AG04449 (cell line): ENCODE data around the gene OSBP2.
"Not testable (repeated sequence)": the region's sequence is repeated elsewhere in the genome, so short reads cannot be mapped to it uniquely, and the experiment has no call there.

Experiments used
- CTCF ChIA-PET: fragments of 350-600 bp; formaldehyde crosslinking; extraction: SDS; loops from one replicate; lab custom pipeline; 2021; ENCODE audit warnings: antibody characterized with exemption; lab: Yijun Ruan, JAX
- POLR2A ChIA-PET: fragments of 400-600, 350-600 bp; formaldehyde crosslinking; extraction: SDS; loops from one replicate; lab custom pipeline; 2020; ENCODE audit warnings: antibody characterized with exemption, inconsistent platforms; lab: Yijun Ruan, JAX
- DNase-seq: peaks from one replicate; pipeline ENCODE4 v3.0.0-alpha.2; 2010; ENCODE audit warnings: low read depth, low spot score
- H3K4me3 ChIP-seq: 2 replicates; pipeline ENCODE4 v1.5.1; 2011; ENCODE audit warnings: low read depth, mild to moderate bottlenecking, control low read depth, low read length
- CTCF ChIP-seq: IDR thresholded peaks from one replicate; pipeline ENCODE4 v1.5.1; 2011; ENCODE audit warnings: mild to moderate bottlenecking, moderate library complexity, low read length, control low read depth, inconsistent platforms; ENCODE audit not compliant: insufficient read depth; ENCODE audit errors: missing control alignments

Gene OSBP2

GRCh38 chr22:30773919-30774318 is 79.2 kb downstream of the OSBP2 start:
- DNase-seq = no peak
- H3K4me3 ChIP-seq = no peak overlapping the region
- ChIA-PET CTCF (interaction anchor here (2.0 to 2.6 kb wide), 2 partner anchors 11 to 19 kb away, joined by 8 to 12 read pairs; no protein-coding TSS in a partner anchor), POLR2A (no interaction called here)
- TF ChIP-seq CTCF = no peak

DNA sequence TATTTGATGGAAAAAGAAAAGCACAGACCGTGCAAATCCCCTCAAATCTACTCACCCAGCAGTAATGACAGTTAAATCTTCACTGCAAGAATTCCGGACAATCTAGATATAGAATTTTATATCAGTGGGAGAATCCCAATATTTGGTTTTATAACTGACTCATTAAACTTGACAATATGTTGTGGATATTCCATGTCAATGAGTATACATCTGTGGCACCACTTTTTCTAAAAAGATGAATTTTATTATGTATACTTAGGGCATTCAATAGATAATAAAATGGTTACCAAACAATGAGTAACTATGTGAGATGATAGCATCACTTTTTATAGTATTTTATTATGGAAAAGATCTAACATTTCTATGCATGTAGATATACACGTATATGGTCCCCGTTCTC is 79.9 kb downstream of the OSBP2 start:
- POLR2A ChIA-PET = no interaction called here
- TF ChIP-seq CTCF = no peak
- H3K4me3 ChIP-seq = no peak overlapping the region
- CTCF ChIA-PET = interaction anchor here (0.7 to 2.6 kb wide), 4 partner anchors 11 to 146 kb away, joined by 3 to 12 read pairs (median 7); no protein-coding TSS in a partner anchor
- no peak for DNase-seq

DNA sequence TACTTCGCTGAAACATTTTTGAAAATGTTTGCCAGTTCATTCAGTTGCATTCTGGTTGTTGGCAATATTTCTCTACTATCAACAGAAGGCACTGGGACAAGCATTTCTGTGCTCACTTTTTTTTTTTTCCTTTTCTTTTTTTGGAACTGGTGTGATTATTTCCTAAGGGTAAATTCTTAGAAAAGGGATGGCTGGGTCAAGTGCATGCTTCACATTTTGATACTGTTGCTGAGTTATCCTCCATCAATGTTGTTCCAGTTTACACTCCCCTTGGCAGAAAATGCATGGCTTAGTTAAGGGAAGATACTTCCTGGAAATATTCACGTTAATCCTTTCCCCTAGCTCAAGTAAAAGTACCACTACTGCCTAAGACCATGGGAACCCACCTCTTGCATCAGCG is 81.8 kb downstream of the OSBP2 start:
- DNase-seq = no peak
- ChIA-PET CTCF (interaction anchor here (0.9 to 2.9 kb wide), 2 partner anchors 142 to 144 kb away, joined by 3 to 15 read pairs; no protein-coding TSS in a partner anchor), POLR2A (no interaction called here)
- no peak for TF ChIP-seq CTCF
- H3K4me3 ChIP-seq = no peak overlapping the region

DNA sequence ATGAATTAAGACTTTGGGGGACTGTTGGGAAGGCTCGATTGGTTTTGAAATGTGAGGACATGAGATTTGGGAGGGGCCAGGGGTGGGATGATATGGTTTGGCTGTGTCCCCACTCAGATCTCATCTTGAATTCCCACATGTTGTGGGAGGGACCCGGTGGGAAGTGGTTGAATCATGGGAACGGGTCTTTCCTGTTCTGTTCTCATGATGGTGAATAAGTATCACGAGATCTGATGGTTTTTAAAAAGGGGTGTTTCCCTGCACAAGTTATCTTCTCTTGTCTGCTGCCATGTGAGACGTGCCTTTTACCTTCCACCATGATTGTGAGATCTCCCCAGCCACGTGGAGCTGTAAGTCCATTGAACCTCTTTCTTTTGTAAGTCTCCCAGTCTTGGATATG is 82.5 kb downstream of the OSBP2 start:
- POLR2A ChIA-PET, H3K4me3 ChIP-seq, DNase-seq: not testable (repeated sequence)
- CTCF ChIA-PET = interaction anchor here (0.9 to 2.9 kb wide), 4 partner anchors 14 to 143 kb away, joined by 3 to 15 read pairs (median 6); no protein-coding TSS in a partner anchor

- ChIA-PET CTCF (interaction anchor here (1.0 to 2.9 kb wide), 3 partner anchors 14 to 143 kb away, joined by 3 to 15 read pairs (median 8); no protein-coding TSS in a partner anchor), POLR2A (no interaction called here)
- TF ChIP-seq CTCF = no peak
- DNase-seq = no peak
- no peak overlapping the region for H3K4me3 ChIP-seq
Measured at GRCh38 chr22:30777587-30777986, 82.9 kb downstream of the OSBP2 start.

DNA sequence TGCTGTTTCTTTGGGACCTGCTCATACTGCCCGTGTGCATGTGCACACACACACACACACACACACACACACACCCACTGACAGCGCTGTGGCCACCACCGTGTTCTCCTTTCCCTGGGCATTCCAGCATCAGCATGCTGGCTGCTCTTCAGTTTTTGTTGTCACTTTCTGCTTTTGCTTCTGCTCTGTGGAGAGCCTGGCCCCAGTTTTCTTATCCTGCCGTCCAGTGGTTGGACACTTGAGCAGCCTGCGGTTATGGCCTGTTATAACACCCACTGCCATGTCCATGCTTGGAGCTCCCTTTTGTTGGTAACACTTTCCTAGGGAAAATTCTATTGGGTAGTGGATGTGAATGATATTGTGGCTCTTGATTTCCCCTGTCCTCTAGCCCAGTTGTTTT is 83.6 kb downstream of the OSBP2 start:
- ChIA-PET POLR2A (no interaction called here), CTCF (interaction anchor here (1.0 to 2.9 kb wide), 3 partner anchors 15 to 142 kb away, joined by 3 to 15 read pairs (median 8); no protein-coding TSS in a partner anchor)
- no peak for TF ChIP-seq CTCF
- H3K4me3 ChIP-seq = no peak overlapping the region
- no peak for DNase-seq

DNA sequence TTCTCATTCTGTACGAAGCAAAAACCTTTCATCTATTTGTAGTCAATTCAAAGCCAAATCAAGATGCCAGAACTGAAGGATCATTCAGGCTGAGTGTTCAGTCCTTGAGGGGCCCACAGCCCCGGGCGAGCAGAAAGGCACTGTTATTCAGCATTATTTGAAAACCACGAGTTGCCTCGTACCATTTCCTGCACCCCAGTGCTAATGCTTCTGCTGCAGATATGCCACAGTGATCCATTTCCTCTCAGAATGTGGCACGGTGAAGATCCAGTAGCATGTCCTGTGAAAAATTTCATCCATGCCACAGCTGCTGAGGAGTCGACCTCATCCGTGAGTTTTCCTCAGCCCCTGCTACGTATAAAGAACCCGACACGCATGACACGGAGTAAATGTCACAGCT is 85.4 kb downstream of the OSBP2 start:
- no peak for TF ChIP-seq CTCF
- no peak overlapping the region for H3K4me3 ChIP-seq
- ChIA-PET CTCF (interaction anchor here (0.9 to 2.6 kb wide), 2 partner anchors 10 to 140 kb away, joined by 3 to 12 read pairs; no protein-coding TSS in a partner anchor), POLR2A (no interaction called here)
- DNase-seq = no peak
